Keratinocyte (primary cell): ENCODE measurements around the gene INAFM2. TPM values are rescaled to one million over a fixed set of nuclear protein-coding genes. Genes with fewer than 3 reads are reported as not detected.

Experiments used
- DNase-seq: peaks from one replicate; pipeline ENCODE4 v3.0.0-alpha.2; 2011; ENCODE audit warnings: low read depth, missing footprints, low spot score
- FAIRE-seq: peaks from 2 replicates; lab custom pipeline; 2011; peaks lifted over from hg19 to GRCh38; lab: Jason Lieb, UNC
- H2AFZ ChIP-seq: 2 replicates; pipeline ENCODE4 v1.6.0; 2012; ENCODE audit warnings: low read length, control low read depth, inconsistent platforms; ENCODE audit not compliant: control insufficient read depth
- H3K27ac ChIP-seq: 2 replicates; pipeline ENCODE4 v1.5.1; 2011; ENCODE audit warnings: low read length; ENCODE audit not compliant: control insufficient read depth, insufficient read depth
- H3K27me3 ChIP-seq: 3 replicates; pipeline ENCODE4 v1.6.0; 2011; ENCODE audit warnings: low read length; ENCODE audit not compliant: control insufficient read depth, insufficient read depth; ENCODE audit errors: extremely low read depth
- H3K36me3 ChIP-seq, 2 experiments: 2 replicates in 1 of 2; 3 replicates in 1 of 2; pipeline ENCODE4 v1.5.1; 2011; ENCODE audit warnings: low read length in 2 of 2, mild to moderate bottlenecking in 1 of 2; ENCODE audit not compliant: control insufficient read depth in 2 of 2, insufficient read depth in 2 of 2; ENCODE audit errors: extremely low read depth in 1 of 2
- H3K4me1 ChIP-seq: 3 replicates; pipeline ENCODE4 v1.5.1; 2011; ENCODE audit warnings: low read length; ENCODE audit not compliant: control insufficient read depth, insufficient read depth; ENCODE audit errors: extremely low read depth
- H3K4me2 ChIP-seq: 3 replicates; pipeline ENCODE4 v1.6.0; 2011; ENCODE audit warnings: low read depth, low read length; ENCODE audit not compliant: control insufficient read depth, insufficient read depth; ENCODE audit errors: extremely low read depth
- H3K4me3 ChIP-seq, 3 experiments: fragments of 200-600 bp in 1 of 3; sonication (generic) in 1 of 3; 2 replicates in 2 of 3; 3 replicates in 1 of 3; pipeline ENCODE4 v1.5.1; 2011 to 2016; ENCODE audit warnings: low read length in 3 of 3, mild to moderate bottlenecking in 3 of 3, control low read depth in 2 of 3, inconsistent platforms in 1 of 3, low read depth in 1 of 3, mixed read lengths in 1 of 3, mixed run types in 1 of 3, moderate library complexity in 1 of 3; ENCODE audit not compliant: control insufficient read depth in 2 of 3, insufficient read depth in 2 of 3; ENCODE audit errors: extremely low read depth in 1 of 3
- H3K79me2 ChIP-seq: 2 replicates; pipeline ENCODE4 v1.6.0; 2012; ENCODE audit warnings: low read length; ENCODE audit not compliant: control insufficient read depth, insufficient read depth
- H3K9ac ChIP-seq: 3 replicates; pipeline ENCODE4 v1.6.0; 2011; ENCODE audit warnings: low read length; ENCODE audit not compliant: control insufficient read depth, insufficient read depth; ENCODE audit errors: extremely low read depth
- H3K9me1 ChIP-seq: 3 replicates; pipeline ENCODE4 v1.6.0; 2011; ENCODE audit warnings: low read length; ENCODE audit not compliant: control insufficient read depth, insufficient read depth; ENCODE audit errors: extremely low read depth
- H3K9me3 ChIP-seq: 2 replicates; pipeline ENCODE4 v1.5.1; 2012; ENCODE audit warnings: low read depth, low read length; ENCODE audit not compliant: control insufficient read depth
- H4K20me1 ChIP-seq: 3 replicates; pipeline ENCODE4 v1.6.0; 2011; ENCODE audit warnings: low read length; ENCODE audit not compliant: control insufficient read depth, insufficient read depth; ENCODE audit errors: extremely low read depth
- EZH2 ChIP-seq: IDR thresholded peaks from one replicate; pipeline ENCODE4 v1.6.1; 2012; ENCODE audit warnings: inconsistent platforms, mild to moderate bottlenecking, low read length, moderate library complexity
- dilution Hi-C: fragments of 300-500 bp; cut with MboI; formaldehyde crosslinking; loops from one replicate; pipeline ENCODE4 v1.7.0; 2020; ENCODE audit warnings: low sequenced_read_pairs; ENCODE audit not compliant: extremely low pct_ligation_motif_present
- polyA plus RNA-seq, 5 experiments: library from polyadenylated mRNA; depleted of rRNA in 3 of 5; stranded (reverse) in 3 of 5; stranded (forward) in 1 of 5; unstranded in 1 of 5; fragments of >200 nt; gene quantifications; 1 replicate in 1 of 5; 2 replicates in 3 of 5; 3 replicates in 1 of 5; pipeline versions ENCODE4 v1.2.1 to v1.2.3, GENCODE V29; 2011 to 2012; ENCODE audit warnings: missing spikeins in 2 of 5, low read depth in 1 of 5, low replicate concordance in 1 of 5
- TF ChIP-seq, protein P1 (sequence below), 3 experiments: IDR thresholded peaks in 1 of 3; conservative IDR thresholded peaks in 1 of 3; optimal IDR thresholded peaks in 1 of 3; 2 replicates in 2 of 3; 3 replicates in 1 of 3; pipeline versions ENCODE3 to v1.5.1; 2011; ENCODE audit warnings: low read length in 3 of 3, mild to moderate bottlenecking in 3 of 3, moderate library complexity in 2 of 3, control low read depth in 1 of 3, inconsistent platforms in 1 of 3; ENCODE audit not compliant: insufficient read depth in 2 of 3; ENCODE audit errors: extremely low read depth in 1 of 3

Gene INAFM2
- polyA plus RNA-seq, 1 donor (not counting 4 experiments of a cell fraction or from before 2014, with no cell fraction given): 15.2 TPM

DNA sequence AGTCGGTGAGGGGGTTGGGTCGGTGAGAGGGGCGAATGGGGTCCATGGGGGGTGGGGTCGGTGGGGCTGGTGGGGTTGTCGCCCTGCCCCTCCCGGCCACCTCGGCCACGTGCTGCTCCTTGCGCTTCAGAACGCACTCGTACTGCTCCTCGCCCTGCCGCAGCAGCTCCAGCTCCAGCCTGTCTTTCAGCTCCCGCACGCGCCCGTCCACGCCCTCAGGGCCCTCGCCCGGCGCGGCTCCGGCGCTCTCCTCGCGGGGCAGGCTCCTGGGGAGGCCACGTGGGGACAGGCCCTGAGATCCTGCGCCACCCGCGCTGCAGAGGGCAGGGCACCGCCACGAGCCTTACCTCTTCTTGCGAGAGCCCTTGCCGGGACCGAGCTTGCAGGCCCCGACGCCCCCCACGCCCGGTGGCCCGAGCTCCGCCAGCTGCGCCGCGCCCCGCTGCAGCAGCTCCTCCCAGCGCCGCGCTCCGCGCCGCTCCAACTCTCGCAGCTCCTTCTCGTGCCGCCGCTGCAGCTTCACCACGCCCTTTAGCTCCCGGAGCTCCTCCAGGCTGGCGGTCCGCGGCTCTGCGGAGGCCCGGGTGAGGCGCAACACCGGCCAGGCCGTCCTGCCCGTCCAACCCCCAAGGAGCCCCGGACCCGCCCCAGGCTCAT lies 32.4 kb upstream of the INAFM2 start:
- H3K9ac ChIP-seq: no peak overlapping the region
- no peak for FAIRE-seq
- no peak for TF ChIP-seq EZH2
- TF ChIP-seq, protein P1, sequence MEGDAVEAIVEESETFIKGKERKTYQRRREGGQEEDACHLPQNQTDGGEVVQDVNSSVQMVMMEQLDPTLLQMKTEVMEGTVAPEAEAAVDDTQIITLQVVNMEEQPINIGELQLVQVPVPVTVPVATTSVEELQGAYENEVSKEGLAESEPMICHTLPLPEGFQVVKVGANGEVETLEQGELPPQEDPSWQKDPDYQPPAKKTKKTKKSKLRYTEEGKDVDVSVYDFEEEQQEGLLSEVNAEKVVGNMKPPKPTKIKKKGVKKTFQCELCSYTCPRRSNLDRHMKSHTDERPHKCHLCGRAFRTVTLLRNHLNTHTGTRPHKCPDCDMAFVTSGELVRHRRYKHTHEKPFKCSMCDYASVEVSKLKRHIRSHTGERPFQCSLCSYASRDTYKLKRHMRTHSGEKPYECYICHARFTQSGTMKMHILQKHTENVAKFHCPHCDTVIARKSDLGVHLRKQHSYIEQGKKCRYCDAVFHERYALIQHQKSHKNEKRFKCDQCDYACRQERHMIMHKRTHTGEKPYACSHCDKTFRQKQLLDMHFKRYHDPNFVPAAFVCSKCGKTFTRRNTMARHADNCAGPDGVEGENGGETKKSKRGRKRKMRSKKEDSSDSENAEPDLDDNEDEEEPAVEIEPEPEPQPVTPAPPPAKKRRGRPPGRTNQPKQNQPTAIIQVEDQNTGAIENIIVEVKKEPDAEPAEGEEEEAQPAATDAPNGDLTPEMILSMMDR (optimal IDR thresholded peaks at IDR 0.05 in 1 of 3, IDR thresholded peaks at IDR 0.05 in 1 of 3, conservative IDR thresholded peaks at IDR 0.05 in 1 of 3; ENCODE audit: extremely low read depth in 1 of 3, insufficient read depth in 2 of 3, low read length in 3 of 3): no peak
- H3K4me2 ChIP-seq: peak overlapping the region; percentile 49
- peaks cover 2% of the 10 kb centered on the region for H3K4me1 ChIP-seq
- H4K20me1 ChIP-seq: no peaks in the 10 kb centered on the region
- H3K27ac ChIP-seq: no peak overlapping the region
- peaks cover 43% of the 10 kb centered on the region for H3K27me3 ChIP-seq
- dilution Hi-C loops: no loop called here
- no peaks in the 10 kb centered on the region for H3K36me3 ChIP-seq
- no peaks in the 10 kb centered on the region for H3K9me1 ChIP-seq
- peak overlapping the region; percentile 57 for H2AFZ ChIP-seq
- H3K79me2 ChIP-seq: no peaks in the 10 kb centered on the region
- H3K9me3 ChIP-seq: no peaks in the 10 kb centered on the region
- no peak for DNase-seq
- H3K4me3 ChIP-seq: peak overlapping the region; percentile 11 to 44 (median 25)

DNA sequence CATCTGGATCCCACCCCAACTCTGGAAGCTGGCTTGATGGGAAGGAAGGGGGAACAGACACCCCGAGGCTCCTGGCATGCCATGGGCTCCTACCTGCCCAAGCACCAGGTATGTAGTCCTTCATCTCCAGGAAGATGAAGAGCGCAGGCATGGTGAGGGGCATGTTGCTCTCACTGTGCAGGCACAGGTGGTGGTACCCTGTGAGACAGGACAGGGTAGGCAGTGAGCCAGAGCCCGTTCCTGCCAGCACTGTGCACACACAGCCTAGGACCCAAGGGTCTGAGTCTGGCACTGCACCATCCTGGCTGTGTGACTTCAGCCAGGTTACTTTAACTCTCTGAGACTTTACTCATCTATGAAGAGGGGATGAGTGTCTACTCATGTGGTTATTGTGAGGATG lies 31.2 kb upstream of the INAFM2 start:
- Histone ChIP-seq H3K4me1 (no peaks in the 10 kb centered on the region), H3K4me3 (no peak overlapping the region), H4K20me1 (no peaks in the 10 kb centered on the region), H3K9me1 (no peaks in the 10 kb centered on the region), H3K27ac (no peak overlapping the region), H3K36me3 (no peaks in the 10 kb centered on the region), H3K9ac (no peak overlapping the region), H3K27me3 (peaks cover 48% of the 10 kb centered on the region), H3K79me2 (no peaks in the 10 kb centered on the region), H3K4me2 (no peak overlapping the region), H2AFZ (no peak overlapping the region), H3K9me3 (no peaks in the 10 kb centered on the region)
- FAIRE-seq (no peak), DNase-seq (no peak)
- TF ChIP-seq EZH2: no peak
- TF ChIP-seq, protein P1 (optimal IDR thresholded peaks at IDR 0.05 in 1 of 3, IDR thresholded peaks at IDR 0.05 in 1 of 3, conservative IDR thresholded peaks at IDR 0.05 in 1 of 3; ENCODE audit: extremely low read depth in 1 of 3, insufficient read depth in 2 of 3, low read length in 3 of 3): no peak
- dilution Hi-C loops: no loop called here
